Endothelial cell of umbilical vein (primary cell): ENCODE data around the gene CCDC196.

Experiments
- CTCF ChIP-seq, 2 donors: IDR thresholded peaks; 1 replicate in 1 of 2; 2 replicates in 1 of 2; pipeline ENCODE4 v1.5.1; 2011; ENCODE audit warnings: low read length in 2 of 2, mild to moderate bottlenecking in 2 of 2, moderate library complexity in 2 of 2, control low read depth in 1 of 2, inconsistent platforms in 1 of 2, low read depth in 1 of 2; ENCODE audit not compliant: insufficient read depth in 1 of 2; ENCODE audit errors: extremely low read depth in 1 of 2
- MAX ChIP-seq: IDR thresholded peaks from 2 replicates; pipeline ENCODE4 v1.6.1; 2011; ENCODE audit not compliant: insufficient read depth, insufficient read length
- POLR2A ChIP-seq: IDR thresholded peaks from 2 replicates; pipeline ENCODE4 v1.6.1; 2012; ENCODE audit warnings: low read depth, mild to moderate bottlenecking, control low read depth, low read length
- POLR2AphosphoS5 ChIP-seq: IDR thresholded peaks from 2 replicates; pipeline ENCODE4 v1.6.1; 2012; ENCODE audit warnings: low read depth, mild to moderate bottlenecking, control low read depth, low read length, moderate library complexity; ENCODE audit not compliant: insufficient read depth

GRCh38 chr14:66490143-66491111, 4.3 kb downstream of the CCDC196 start:
- TF ChIP-seq MAX (no peak), POLR2A (no peak), CTCF (IDR thresholded peaks at IDR 0.05; ENCODE audit: extremely low read depth in 1 of 2, insufficient read depth in 1 of 2, low read depth in 1 of 2, low read length in 2 of 2) (no peak), POLR2AphosphoS5 (no peak)
